Astrocyte (in vitro differentiated cells and primary cell): Measurements from ENCODE around the gene DPM1. TPM values are rescaled to one million over a fixed set of nuclear protein-coding genes. Genes with fewer than 3 reads are reported as not detected.

Experiments
- DNase-seq: peaks from one replicate; pipeline ENCODE4 v3.0.0-alpha.2; 2010; ENCODE audit warnings: low read depth
- FAIRE-seq: peaks from 2 replicates; lab custom pipeline; 2011; peaks lifted over from hg19 to GRCh38; lab: Jason Lieb, UNC
- H2AFZ ChIP-seq: 2 replicates; pipeline ENCODE4 v1.6.0; 2012; ENCODE audit warnings: low read depth, low read length, inconsistent platforms
- H3K27ac ChIP-seq: 2 replicates; pipeline ENCODE4 v1.5.1; 2011; ENCODE audit warnings: low read depth, low read length, inconsistent platforms
- H3K27me3 ChIP-seq: 2 replicates; pipeline ENCODE4 v1.6.0; 2011; ENCODE audit warnings: low read length, inconsistent platforms; ENCODE audit not compliant: insufficient read depth
- H3K36me3 ChIP-seq: 2 replicates; pipeline ENCODE4 v1.5.1; 2011; ENCODE audit warnings: low read length, inconsistent platforms; ENCODE audit not compliant: insufficient read depth
- H3K4me1 ChIP-seq: 2 replicates; pipeline ENCODE4 v1.5.1; 2011; ENCODE audit warnings: low read length, inconsistent platforms; ENCODE audit not compliant: insufficient read depth
- H3K4me2 ChIP-seq: 2 replicates; pipeline ENCODE4 v1.6.0; 2012; ENCODE audit warnings: low read length, inconsistent platforms
- H3K4me3 ChIP-seq: 2 replicates; pipeline ENCODE4 v1.5.1; 2011; ENCODE audit warnings: low read depth, mild to moderate bottlenecking, low read length, inconsistent platforms; ENCODE audit not compliant: insufficient read depth
- H3K79me2 ChIP-seq: 2 replicates; pipeline ENCODE4 v1.6.0; 2012; ENCODE audit warnings: mild to moderate bottlenecking, low read length, inconsistent platforms; ENCODE audit not compliant: insufficient read depth
- H3K9ac ChIP-seq: 2 replicates; pipeline ENCODE4 v1.6.0; 2012; ENCODE audit warnings: mild to moderate bottlenecking, low read length, inconsistent platforms
- H3K9me3 ChIP-seq: 2 replicates; pipeline ENCODE4 v1.5.1; 2012; ENCODE audit warnings: low read depth, mild to moderate bottlenecking, low read length, inconsistent platforms; ENCODE audit not compliant: insufficient read depth
- H4K20me1 ChIP-seq: 2 replicates; pipeline ENCODE4 v1.6.0; 2012; ENCODE audit warnings: low read length, inconsistent platforms; ENCODE audit not compliant: insufficient read depth
- H3K27ac Mint-ChIP-seq: one replicate; pipeline ENCODE4 v1.8.0; 2021; ENCODE audit warnings: mild to moderate bottlenecking, mixed read lengths; ENCODE audit not compliant: unreplicated experiment
- H3K27me3 Mint-ChIP-seq: one replicate; pipeline ENCODE4 v1.8.0; 2021; ENCODE audit warnings: low read depth, mixed read lengths; ENCODE audit not compliant: unreplicated experiment
- H3K36me3 Mint-ChIP-seq: one replicate; pipeline ENCODE4 v1.8.0; 2021; ENCODE audit warnings: low read depth, mixed read lengths; ENCODE audit not compliant: unreplicated experiment
- H3K4me1 Mint-ChIP-seq: one replicate; pipeline ENCODE4 v1.8.0; 2021; ENCODE audit warnings: low read depth, mixed read lengths; ENCODE audit not compliant: unreplicated experiment
- H3K4me3 Mint-ChIP-seq: one replicate; pipeline ENCODE4 v1.8.0; 2021; ENCODE audit warnings: mild to moderate bottlenecking, moderate library complexity, mixed read lengths; ENCODE audit not compliant: unreplicated experiment
- H3K9me3 Mint-ChIP-seq: one replicate; pipeline ENCODE4 v1.8.0; 2021; ENCODE audit warnings: mild to moderate bottlenecking, mixed read lengths; ENCODE audit not compliant: unreplicated experiment
- CTCF ChIP-seq: IDR thresholded peaks from 2 replicates; pipeline ENCODE4 v1.5.1; 2011; ENCODE audit warnings: low read depth, mild to moderate bottlenecking, inconsistent platforms, low read length, moderate library complexity; ENCODE audit not compliant: insufficient read depth
- EZH2 ChIP-seq: IDR thresholded peaks from 2 replicates; pipeline ENCODE4 v1.6.1; 2012; ENCODE audit warnings: mild to moderate bottlenecking, low read length, inconsistent platforms; ENCODE audit not compliant: insufficient read depth
- total RNA-seq: library from RNA; stranded (reverse); gene quantifications from 2 replicates; pipeline ENCODE4 v1.2.1, GENCODE V29; 2021

The DPM1 gene
- total RNA-seq, 1 donor from 2014 or later, result 63.4 TPM

GRCh38 chr20:50885068-50885467, 73.3 kb downstream of the DPM1 start:
- Histone ChIP-seq H3K9ac (no peak overlapping the region), H3K4me1 (no peaks in the 10 kb centered on the region), H3K4me3 (no peak overlapping the region), H3K79me2 (peaks cover 10% of the 10 kb centered on the region), H3K27ac (no peak overlapping the region), H3K27me3 (no peaks in the 10 kb centered on the region), H4K20me1 (peaks cover 33% of the 10 kb centered on the region), H2AFZ (no peak overlapping the region), H3K4me2 (no peak overlapping the region), H3K9me3 (no peaks in the 10 kb centered on the region), H3K36me3 (peaks cover 25% of the 10 kb centered on the region)
- FAIRE-seq, result no peak
- no peaks in the 10 kb centered on the region for H3K27me3 Mint-ChIP-seq
- DNase-seq, result no peak
- H3K4me3 Mint-ChIP-seq, result no peak overlapping the region
- H3K27ac Mint-ChIP-seq, result no peak overlapping the region
- H3K4me1 Mint-ChIP-seq, result peaks cover 5% of the 10 kb centered on the region
- H3K36me3 Mint-ChIP-seq, result peaks cover 10% of the 10 kb centered on the region
- no peak for TF ChIP-seq CTCF
- no peak for TF ChIP-seq EZH2
- H3K9me3 Mint-ChIP-seq, result no peaks in the 10 kb centered on the region

Other genes with a start within 250 kb of the DPM1 start
- 10.1 and 13.1 TPM in 2 replicates for gene PARD6B, start 227.0 kb downstream of the DPM1 start, total RNA-seq
- gene BCAS4, start 163.5 kb downstream of the DPM1 start, total RNA-seq, result 13.2 and 16.7 TPM in 2 replicates
- gene ADNP, start 27.1 kb downstream of the DPM1 start, total RNA-seq, result 63.9 and 72.1 TPM in 2 replicates
- 5.8 and 6.3 TPM in 2 replicates for gene MOCS3, start 286 bp upstream of the DPM1 start, total RNA-seq
- gene KCNG1, start 64.6 kb upstream of the DPM1 start, total RNA-seq, result 45.5 and 45.9 TPM in 2 replicates